Rectal smooth muscle tissue (tissue), 1 donor: Measurements from ENCODE around the gene TNS3.
A peak's percentile ranks its signal among the peaks of the same experiment; 100 is the strongest.

ENCODE experiments used
- H3K27ac ChIP-seq: one replicate; pipeline ENCODE4 v1.7.0; 2013; ENCODE audit warnings: low read depth, low read length, inconsistent platforms
- H3K27me3 ChIP-seq: one replicate; pipeline ENCODE4 v1.7.0; 2013; ENCODE audit warnings: low read length; ENCODE audit not compliant: control insufficient read depth, insufficient read depth
- H3K36me3 ChIP-seq: one replicate; pipeline ENCODE4 v1.7.0; 2013; ENCODE audit warnings: low read length; ENCODE audit not compliant: control insufficient read depth, insufficient read depth
- H3K4me1 ChIP-seq: one replicate; pipeline ENCODE4 v1.7.0; 2013; ENCODE audit warnings: low read length; ENCODE audit not compliant: control insufficient read depth, insufficient read depth
- H3K4me3 ChIP-seq: one replicate; pipeline ENCODE4 v1.7.0; 2013; ENCODE audit warnings: low read length
- H3K9ac ChIP-seq: one replicate; pipeline ENCODE4 v1.7.0; 2013; ENCODE audit warnings: low read length

Gene TNS3

DNA sequence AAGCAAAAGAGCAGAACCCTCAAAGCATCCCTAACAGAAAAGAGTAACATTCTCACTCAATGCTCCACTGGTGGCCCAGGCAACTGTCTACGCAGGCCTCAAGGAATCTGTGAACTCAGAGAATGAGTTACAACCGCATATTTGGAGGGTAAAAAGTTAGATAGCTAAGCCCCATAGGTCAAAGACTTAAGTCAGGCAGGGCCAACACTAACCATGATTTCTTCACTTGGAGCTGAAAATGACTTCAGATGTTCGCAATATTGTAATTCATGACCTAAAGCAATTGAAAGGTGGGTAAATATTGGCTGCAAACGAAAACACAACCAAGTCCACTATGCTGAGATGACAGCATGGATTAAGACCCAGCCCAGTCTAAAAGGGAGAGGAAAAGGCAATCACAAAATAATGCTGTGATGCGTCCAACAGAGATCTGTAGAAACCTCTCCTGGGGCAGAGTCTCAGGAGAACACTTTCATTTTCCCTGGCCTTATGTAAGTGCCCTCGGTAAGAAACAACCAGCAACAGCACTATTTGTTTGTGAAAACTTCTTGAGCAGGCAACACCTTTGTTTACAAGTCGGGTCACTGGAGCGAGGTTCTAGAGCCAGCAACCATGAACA, 176.5 kb downstream of the TNS3 start:
- Histone ChIP-seq H3K27me3 (no peaks in the 10 kb centered on the region), H3K27ac (peak overlapping the region; percentile 83), H3K36me3 (no peaks in the 10 kb centered on the region), H3K4me3 (peak overlapping the region; percentile 25), H3K4me1 (peaks cover 23% of the 10 kb centered on the region), H3K9ac (no peak overlapping the region)

DNA sequence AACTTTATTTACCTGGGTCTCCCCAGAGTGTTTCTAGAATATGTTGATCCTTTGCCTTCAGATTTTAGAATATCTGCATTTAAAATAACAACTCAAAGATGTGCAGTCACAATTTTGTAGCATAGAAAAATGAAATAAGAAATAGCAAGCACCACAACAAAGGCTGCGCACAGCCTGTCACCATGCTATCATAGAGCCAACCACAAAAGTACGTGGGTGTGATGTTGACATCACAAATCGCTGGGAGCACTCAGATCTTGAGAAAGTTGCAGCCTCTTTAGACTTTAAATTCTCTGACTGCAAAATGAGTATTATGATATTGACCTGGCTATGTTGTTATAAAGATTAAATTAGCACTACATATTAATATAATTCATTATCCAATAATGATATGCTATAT, 177.9 kb downstream of the TNS3 start:
- Histone ChIP-seq H3K27me3 (no peaks in the 10 kb centered on the region), H3K27ac (no peak overlapping the region)

DNA sequence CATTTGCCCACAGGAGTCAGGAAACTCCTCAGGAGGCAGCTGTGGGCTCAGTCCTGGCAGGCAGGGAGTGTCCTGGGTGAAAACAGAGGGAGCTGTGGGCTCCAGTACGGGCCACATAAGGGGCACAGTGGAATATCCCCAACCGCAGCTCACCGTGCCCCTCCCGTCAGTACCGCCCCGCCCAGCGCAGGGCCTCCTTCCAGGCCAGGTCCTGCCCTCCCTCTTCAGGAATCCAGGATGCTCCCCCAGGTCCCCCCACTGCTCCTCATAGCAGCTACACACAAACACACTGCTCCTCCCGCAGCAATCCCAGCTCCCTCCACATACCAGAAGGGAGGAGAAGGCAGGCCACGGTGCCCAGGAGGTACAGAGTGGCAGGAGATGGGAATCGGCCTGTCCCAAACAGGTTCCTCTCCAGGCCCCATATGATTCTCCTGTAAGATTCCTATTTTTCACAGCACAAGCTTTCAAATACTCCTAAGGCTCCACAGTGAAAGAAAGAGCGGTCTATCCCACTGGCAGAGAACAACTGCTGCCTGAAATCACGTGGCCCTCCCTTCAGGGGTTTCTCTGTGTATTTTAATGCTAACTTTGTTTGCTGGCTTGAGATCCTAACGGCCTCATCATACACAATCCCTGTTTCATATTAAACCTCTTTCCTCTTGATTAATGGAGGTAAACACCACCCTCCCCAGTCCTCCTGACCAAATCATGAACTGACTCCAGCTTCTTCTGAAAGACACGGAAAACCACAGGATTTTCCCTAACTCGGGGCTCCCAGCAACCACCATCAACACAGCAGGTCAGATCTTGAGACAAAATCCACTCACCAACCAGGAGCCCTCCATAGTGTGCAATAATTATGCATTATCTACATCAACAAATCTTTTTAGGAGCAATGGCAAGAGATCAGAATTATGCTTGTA, 178.7 kb downstream of the TNS3 start:
- no peak overlapping the region for H3K4me3 ChIP-seq
- H3K4me1 ChIP-seq, result peaks cover 23% of the 10 kb centered on the region
- no peaks in the 10 kb centered on the region for H3K27me3 ChIP-seq
- H3K27ac ChIP-seq, result peak overlapping the region; percentile 33
- H3K9ac ChIP-seq, result no peak overlapping the region
- no peaks in the 10 kb centered on the region for H3K36me3 ChIP-seq

More for the DNA sequence above, 177.9 kb downstream of the TNS3 start:
- Histone ChIP-seq H3K4me3 (no peak overlapping the region), H3K36me3 (no peaks in the 10 kb centered on the region), H3K9ac (no peak overlapping the region), H3K4me1 (peaks cover 23% of the 10 kb centered on the region)

DNA sequence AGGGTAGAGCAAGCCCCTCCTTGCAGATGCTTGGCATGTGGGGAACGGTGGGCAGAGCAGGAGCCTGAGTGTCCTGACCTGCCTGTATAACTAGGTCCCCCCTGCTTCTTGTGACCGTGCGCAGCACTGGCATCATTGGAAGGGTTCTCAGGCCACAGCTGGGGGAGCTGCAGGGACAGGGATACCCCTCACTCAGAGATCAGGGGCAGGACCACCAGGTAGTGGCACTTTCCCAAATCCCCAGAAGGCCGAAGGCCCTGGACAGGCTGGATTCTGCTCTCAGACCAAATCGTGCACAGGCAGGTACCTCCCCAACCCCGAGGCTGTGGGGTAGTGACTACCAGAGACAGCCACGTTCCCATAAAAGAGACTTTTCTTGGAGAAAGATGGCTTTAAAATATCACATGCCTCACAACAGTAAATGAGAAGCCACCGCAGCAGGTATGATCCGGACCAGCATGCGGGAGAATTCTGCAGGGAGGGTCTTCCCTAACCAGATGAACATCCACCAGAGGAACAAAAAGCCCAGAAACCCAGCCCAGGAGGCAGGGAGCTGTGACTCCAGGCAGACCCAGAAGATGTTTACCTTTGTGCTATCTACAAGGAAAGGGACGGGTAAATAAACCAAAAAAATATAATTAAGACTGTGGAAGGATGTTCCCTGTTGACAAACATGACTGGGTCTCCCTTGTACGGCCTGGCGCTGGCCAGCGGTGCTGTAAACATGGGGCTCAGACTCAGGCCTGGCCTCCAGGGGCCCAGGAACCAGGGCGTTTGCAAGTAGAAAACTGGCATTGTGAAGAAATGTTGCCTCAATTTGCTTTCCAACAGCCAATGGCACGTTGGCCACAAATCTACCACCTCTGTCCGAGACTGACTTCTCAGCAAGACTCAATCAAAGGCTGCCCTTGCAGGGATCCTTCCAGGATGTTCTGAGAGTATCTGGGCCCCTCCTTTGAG, 180.0 kb downstream of the TNS3 start:
- Histone ChIP-seq H3K27me3 (no peaks in the 10 kb centered on the region), H3K27ac (no peak overlapping the region), H3K4me3 (no peak overlapping the region), H3K9ac (no peak overlapping the region), H3K4me1 (peaks cover 19% of the 10 kb centered on the region), H3K36me3 (no peaks in the 10 kb centered on the region)

DNA sequence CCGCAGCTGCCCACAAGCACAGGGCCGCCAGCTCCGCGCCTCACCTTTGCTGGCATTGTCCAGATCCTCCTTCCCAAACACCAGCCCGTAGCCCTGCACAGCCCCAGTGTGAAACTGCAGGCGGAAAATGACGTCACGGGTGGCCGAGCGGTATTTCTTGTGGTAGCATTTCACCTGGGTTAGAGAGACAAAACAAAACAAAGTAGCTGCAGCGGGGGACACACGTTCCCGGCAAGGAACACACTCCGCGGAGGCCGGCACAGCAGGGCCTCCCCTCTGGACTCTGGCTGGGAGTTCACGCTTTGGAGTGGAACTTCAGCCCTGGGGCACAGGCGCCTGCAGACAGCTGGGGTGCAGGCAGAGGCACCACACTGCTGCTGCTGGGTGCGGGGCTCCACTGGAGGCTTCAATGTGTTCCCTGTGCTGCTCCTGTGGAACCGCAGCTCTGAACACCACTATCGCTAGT, 181.1 kb downstream of the TNS3 start:
- peaks cover 8% of the 10 kb centered on the region for H3K4me1 ChIP-seq
- H3K36me3 ChIP-seq, result peaks cover 9% of the 10 kb centered on the region

DNA sequence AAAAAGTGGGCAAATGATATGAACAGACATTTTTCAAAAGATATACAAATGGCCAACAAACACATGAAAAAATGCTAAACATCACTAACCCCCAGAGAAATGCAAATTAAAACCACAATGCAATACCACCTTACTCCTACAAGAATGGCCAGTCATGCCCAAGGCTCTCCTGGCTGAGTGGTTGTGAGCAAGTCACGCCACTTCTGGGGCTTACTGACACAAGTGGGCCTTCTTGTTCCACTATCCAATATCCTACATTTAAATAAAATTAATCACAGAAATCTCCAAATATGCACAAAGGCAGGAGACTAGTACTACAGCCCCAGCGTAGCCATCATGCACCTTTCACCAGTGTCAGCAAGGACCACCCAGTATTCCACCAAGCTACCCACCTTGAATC, 181.9 kb downstream of the TNS3 start:
- Histone ChIP-seq H3K27ac (no peak overlapping the region), H3K4me3 (no peak overlapping the region), H3K36me3 (peaks cover 11% of the 10 kb centered on the region), H3K9ac (no peak overlapping the region), H3K27me3 (no peaks in the 10 kb centered on the region), H3K4me1 (no peaks in the 10 kb centered on the region)

More for the DNA sequence above, 181.1 kb downstream of the TNS3 start:
- Histone ChIP-seq H3K9ac (no peak overlapping the region), H3K27ac (no peak overlapping the region), H3K4me3 (no peak overlapping the region), H3K27me3 (no peaks in the 10 kb centered on the region)

DNA sequence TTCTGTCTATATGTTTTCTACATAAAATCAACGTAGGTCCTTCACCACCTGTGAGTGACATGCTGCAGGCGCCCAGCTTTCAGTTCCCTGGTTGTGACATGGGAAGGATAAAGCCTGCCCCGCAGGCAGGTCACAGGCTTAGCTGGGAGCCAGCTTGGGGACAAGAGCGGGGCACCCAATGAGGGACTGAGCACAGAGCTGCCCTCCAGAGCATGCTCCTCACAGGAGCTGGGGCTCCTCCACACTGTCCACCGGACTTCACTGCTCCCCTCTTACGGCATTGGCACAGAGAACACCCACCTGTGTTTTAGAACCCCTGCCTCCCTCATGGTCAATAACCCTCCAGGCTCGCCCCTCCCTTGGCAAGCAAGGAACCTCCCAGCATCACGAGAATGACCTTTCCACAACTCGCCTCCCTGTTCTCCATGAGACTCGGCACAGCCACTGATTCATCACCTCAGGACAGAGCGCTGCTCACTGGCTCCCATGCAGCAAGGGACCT, 187.1 kb downstream of the TNS3 start:
- no peak overlapping the region for H3K4me3 ChIP-seq
- H3K4me1 ChIP-seq, result no peaks in the 10 kb centered on the region
- no peaks in the 10 kb centered on the region for H3K27me3 ChIP-seq
- no peak overlapping the region for H3K27ac ChIP-seq
- peaks cover 14% of the 10 kb centered on the region for H3K36me3 ChIP-seq
- H3K9ac ChIP-seq, result no peak overlapping the region

DNA sequence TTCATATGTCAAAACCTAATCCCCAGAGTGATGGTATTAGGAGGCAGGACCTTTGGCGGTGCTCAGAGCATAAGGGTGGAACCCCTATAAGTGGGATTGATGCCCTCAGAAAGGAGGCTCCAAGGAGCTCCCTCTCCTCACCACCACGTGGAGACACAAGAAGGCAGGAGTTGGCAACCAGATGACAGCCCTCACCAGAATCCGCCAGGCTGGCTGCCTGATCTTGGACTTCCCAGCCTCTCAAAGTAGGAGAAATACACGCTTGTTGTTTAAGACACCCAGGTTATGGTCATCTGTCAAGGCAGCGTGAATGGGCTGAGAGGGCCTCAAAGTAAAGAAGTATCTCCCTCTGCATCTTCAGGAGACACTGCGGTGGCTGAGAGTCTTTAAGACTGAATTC, 187.7 kb downstream of the TNS3 start:
- no peaks in the 10 kb centered on the region for H3K27me3 ChIP-seq
- no peak overlapping the region for H3K9ac ChIP-seq
- no peak overlapping the region for H3K4me3 ChIP-seq
- no peaks in the 10 kb centered on the region for H3K4me1 ChIP-seq
- no peak overlapping the region for H3K27ac ChIP-seq
- H3K36me3 ChIP-seq, result peaks cover 14% of the 10 kb centered on the region

DNA sequence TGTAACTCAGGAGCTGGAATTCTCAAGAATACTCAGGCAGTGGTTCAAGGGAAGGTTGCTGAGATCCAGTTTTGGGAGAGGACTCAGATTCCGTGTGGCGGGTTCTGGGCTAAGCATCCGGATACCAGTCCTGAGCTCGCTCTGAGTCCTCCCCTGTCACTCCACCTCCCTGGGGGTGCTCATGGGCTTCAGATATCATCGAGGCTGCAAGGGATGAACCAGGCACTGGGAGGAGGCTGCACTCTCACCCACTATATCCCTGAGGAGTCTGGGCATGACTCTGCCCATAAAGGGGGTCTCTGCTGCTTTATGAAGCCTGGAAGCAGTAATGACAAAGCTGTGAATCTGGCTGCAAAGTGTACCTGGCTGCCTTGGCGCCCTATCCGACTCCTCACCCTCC, 188.5 kb downstream of the TNS3 start:
- Histone ChIP-seq H3K27me3 (no peaks in the 10 kb centered on the region), H3K4me1 (no peaks in the 10 kb centered on the region), H3K36me3 (peaks cover 14% of the 10 kb centered on the region), H3K4me3 (no peak overlapping the region), H3K27ac (no peak overlapping the region), H3K9ac (no peak overlapping the region)

DNA sequence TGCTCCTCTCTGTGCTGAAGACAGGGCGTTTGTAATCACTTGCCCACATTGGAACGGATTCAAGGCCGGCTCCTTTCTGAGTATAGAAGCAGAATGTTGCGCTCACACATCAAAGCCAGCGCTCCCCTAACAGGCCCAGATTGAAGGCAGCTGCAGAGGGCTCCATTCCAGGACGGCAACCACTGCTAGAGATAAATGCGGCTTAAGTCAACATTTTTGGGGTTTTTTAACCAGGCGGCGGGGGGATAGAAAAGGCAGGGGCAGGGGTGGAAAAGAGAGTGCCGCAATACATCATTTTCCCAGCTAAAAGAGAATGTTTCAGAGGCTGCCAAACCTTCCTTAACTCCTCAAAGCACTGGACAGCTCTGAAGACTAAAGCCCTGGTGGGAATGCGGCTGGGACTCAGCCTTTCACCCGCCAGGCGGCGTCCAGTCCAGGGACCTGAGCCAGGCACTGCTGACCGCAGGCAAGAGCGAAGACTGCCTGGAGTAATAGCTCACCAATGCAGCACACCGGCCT, 189.6 kb downstream of the TNS3 start:
- peaks cover 14% of the 10 kb centered on the region for H3K36me3 ChIP-seq
- no peaks in the 10 kb centered on the region for H3K27me3 ChIP-seq
- no peak overlapping the region for H3K9ac ChIP-seq
- H3K4me1 ChIP-seq, result no peaks in the 10 kb centered on the region
- no peak overlapping the region for H3K4me3 ChIP-seq
- H3K27ac ChIP-seq, result no peak overlapping the region

DNA sequence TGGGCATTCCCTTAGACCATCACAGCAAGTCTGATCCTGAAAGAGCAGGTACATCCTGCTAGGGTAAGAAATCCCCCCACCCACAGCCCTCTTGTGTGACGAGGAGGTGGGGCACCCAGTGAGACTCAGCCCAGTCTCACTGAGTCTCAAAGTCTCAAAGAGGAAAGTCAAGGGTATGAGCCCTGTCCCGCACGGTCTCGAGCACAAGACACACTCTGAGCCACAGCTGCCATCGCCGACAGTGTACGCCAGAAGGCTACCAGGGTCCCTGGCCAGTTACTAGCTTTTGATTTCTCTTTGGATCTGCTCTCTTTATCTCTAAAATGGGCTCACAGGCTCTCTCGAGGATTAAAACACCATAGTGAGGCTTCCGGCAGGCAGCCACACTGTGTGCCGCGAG, 190.2 kb downstream of the TNS3 start:
- Histone ChIP-seq H3K27me3 (no peaks in the 10 kb centered on the region), H3K27ac (no peak overlapping the region), H3K4me3 (no peak overlapping the region), H3K9ac (no peak overlapping the region), H3K36me3 (peaks cover 14% of the 10 kb centered on the region), H3K4me1 (no peaks in the 10 kb centered on the region)

DNA sequence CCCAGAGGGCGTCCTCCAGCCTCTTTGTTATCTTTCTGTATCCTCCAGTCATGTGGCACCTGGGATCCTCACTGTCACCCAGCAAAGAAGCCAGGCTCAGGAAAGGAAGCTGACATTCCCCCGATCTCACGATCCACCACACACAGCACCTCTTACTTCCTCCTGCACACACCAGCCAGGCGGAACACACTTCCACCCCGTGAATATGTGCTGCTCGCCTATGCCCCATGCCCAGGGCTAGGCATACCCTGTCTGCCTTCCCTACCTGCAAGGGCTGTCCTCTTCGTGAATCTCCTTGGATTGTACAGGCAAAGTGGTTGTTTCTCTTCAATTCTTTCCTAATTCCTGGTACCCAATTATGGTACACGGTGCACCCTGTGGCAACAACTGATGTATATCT, 191.0 kb downstream of the TNS3 start:
- no peak overlapping the region for H3K27ac ChIP-seq
- H3K9ac ChIP-seq, result no peak overlapping the region
- peaks cover 6% of the 10 kb centered on the region for H3K36me3 ChIP-seq
- no peaks in the 10 kb centered on the region for H3K4me1 ChIP-seq
- H3K27me3 ChIP-seq, result no peaks in the 10 kb centered on the region
- no peak overlapping the region for H3K4me3 ChIP-seq
